ENCODE measurements around the gene ANO7.

Gene ANO7

GRCh38 chr2:241203218-241204009 is 14.9 kb downstream of the ANO7 start:
- no peak for ATAC-seq
- TF ChIP-seq ZNF70 (CRISPR knock-in tag; IDR thresholded peaks at IDR 0.05) (no peak), ZC3H10 (CRISPR knock-in tag; IDR thresholded peaks at IDR 0.05) (no peak), TSHZ2 (CRISPR knock-in tag; IDR thresholded peaks at IDR 0.05) (no peak), ZFP3 (CRISPR knock-in tag; IDR thresholded peaks at IDR 0.05) (no peak), RARB (CRISPR knock-in tag; IDR thresholded peaks at IDR 0.05) (no peak), ARNTL (CRISPR knock-in tag; IDR thresholded peaks at IDR 0.05; ENCODE audit: borderline replicate concordance, low read depth) (no peak), ZNF565 (CRISPR knock-in tag; conservative IDR thresholded peaks at IDR 0.05; ENCODE audit: low read depth) (no peak), ZFP30 (CRISPR knock-in tag; IDR thresholded peaks at IDR 0.05) (no peak), CSDC2 (CRISPR knock-in tag; IDR thresholded peaks at IDR 0.05) (no peak), POU6F1 (CRISPR knock-in tag; IDR thresholded peaks at IDR 0.05; ENCODE audit: borderline replicate concordance, low read depth) (no peak), ZNF8 (CRISPR knock-in tag; IDR thresholded peaks at IDR 0.05) (no peak), PPARA (CRISPR knock-in tag; IDR thresholded peaks at IDR 0.05; ENCODE audit: borderline replicate concordance) (no peak), GLIS3 (CRISPR knock-in tag; IDR thresholded peaks at IDR 0.05) (no peak)

- ATAC-seq = peak; percentile 11; the same call in 1 of the 3 replicates
Observed at GRCh38 chr2:241204010-241204384, 15.5 kb downstream of the ANO7 start.

More at GRCh38 chr2:241204010-241204384, 15.5 kb downstream of the ANO7 start:
- TF ChIP-seq CSRNP3 (CRISPR knock-in tag; IDR thresholded peaks at IDR 0.05) (no peak), CREB5 (CRISPR knock-in tag; IDR thresholded peaks at IDR 0.05; ENCODE audit: low read depth) (no peak), PATZ1 (CRISPR knock-in tag; IDR thresholded peaks at IDR 0.05; ENCODE audit: borderline replicate concordance) (no peak), ZNF565 (CRISPR knock-in tag; conservative IDR thresholded peaks at IDR 0.05; ENCODE audit: low read depth) (no peak), ZFP30 (CRISPR knock-in tag; IDR thresholded peaks at IDR 0.05) (no peak), TSHZ2 (CRISPR knock-in tag; IDR thresholded peaks at IDR 0.05) (no peak), TOX (CRISPR knock-in tag; IDR thresholded peaks at IDR 0.05; ENCODE audit: borderline replicate concordance) (no peak), ESRRG (CRISPR knock-in tag; IDR thresholded peaks at IDR 0.05) (no peak), ISL1 (CRISPR knock-in tag; IDR thresholded peaks at IDR 0.05) (no peak), GLIS3 (CRISPR knock-in tag; IDR thresholded peaks at IDR 0.05) (no peak), BACH2 (CRISPR knock-in tag; IDR thresholded peaks at IDR 0.05; ENCODE audit: borderline replicate concordance) (no peak), POU6F1 (CRISPR knock-in tag; IDR thresholded peaks at IDR 0.05; ENCODE audit: borderline replicate concordance, low read depth) (no peak), ZC3H10 (CRISPR knock-in tag; IDR thresholded peaks at IDR 0.05) (no peak), ARNTL (CRISPR knock-in tag; IDR thresholded peaks at IDR 0.05; ENCODE audit: borderline replicate concordance, low read depth) (no peak), ZNF70 (CRISPR knock-in tag; IDR thresholded peaks at IDR 0.05) (no peak), ZNF8 (CRISPR knock-in tag; IDR thresholded peaks at IDR 0.05) (no peak)

Data from SK-N-SH treated with all-trans-retinoic acid at 6 μM for 48 hours (cell line).